NB4 (cell line): ENCODE results near the gene SELENOH.

Source experiments
- CTCF ChIP-seq: IDR thresholded peaks from one replicate; pipeline ENCODE4 v1.5.1; 2012; ENCODE audit warnings: low read depth, low read length
- POLR2A ChIP-seq: IDR thresholded peaks from 2 replicates; pipeline ENCODE4 v1.6.1; 2011; ENCODE audit warnings: mild to moderate bottlenecking; ENCODE audit not compliant: insufficient read length; ENCODE audit errors: extremely low read depth

- TF ChIP-seq CTCF = no peak
- TF ChIP-seq POLR2A = peak; percentile 91
These were observed at the start of gene SELENOH for GRCh38 chr11:57741132-57742086.
